K562 (cell line): ENCODE measurements around the gene PLCL1. TPM values are rescaled to one million over a fixed set of nuclear protein-coding genes. Genes with fewer than 3 reads are reported as not detected.
A peak's percentile ranks its signal among the peaks of the same experiment; 100 is the strongest.

Experiments
- AFF4 ChIP-seq: sonication (generic); formaldehyde crosslinking; IDR thresholded peaks from 2 replicates; pipeline ENCODE4 v1.8.0; 2023; ENCODE audit warnings: mild to moderate bottlenecking, missing genetic modification reagents
- CC2D1A ChIP-seq: fragments of 450-650 bp; IDR thresholded peaks from 2 replicates; pipeline ENCODE4 v1.6.1; 2017; ENCODE audit warnings: mild to moderate bottlenecking
- DEAF1 ChIP-seq: fragments of 450-650 bp; formaldehyde crosslinking; IDR thresholded peaks from 2 replicates; pipeline ENCODE4 v1.4.0; 2020; ENCODE audit warnings: mild to moderate bottlenecking, moderate library complexity
- HDAC2 ChIP-seq: fragments of 450-650 bp; IDR thresholded peaks from 2 replicates; pipeline ENCODE4 v1.6.1; 2016; ENCODE audit warnings: mild to moderate bottlenecking
- MAFF ChIP-seq: IDR thresholded peaks from 2 replicates; pipeline ENCODE4 v1.6.1; 2012; ENCODE audit warnings: low read length, improper control_type of control experiment
- NR2F6 ChIP-seq: fragments of 450-650 bp; formaldehyde crosslinking; IDR thresholded peaks from 2 replicates; pipeline ENCODE4 v1.4.0; 2020; ENCODE audit warnings: mild to moderate bottlenecking
- PTBP1 ChIP-seq: fragments of 200-400 bp; formaldehyde crosslinking; IDR thresholded peaks from 2 replicates; pipeline ENCODE4 v1.6.1; 2017; ENCODE audit warnings: low read depth, low read length
- RBM14 ChIP-seq: fragments of 200-400 bp; formaldehyde crosslinking; IDR thresholded peaks from 2 replicates; pipeline ENCODE4 v1.6.1; 2018; ENCODE audit warnings: low read depth, mild to moderate bottlenecking, low read length, moderate library complexity, borderline replicate concordance; ENCODE audit not compliant: insufficient read depth
- RBM34 ChIP-seq: fragments of 200-400 bp; formaldehyde crosslinking; IDR thresholded peaks from 2 replicates; pipeline ENCODE4 v1.6.1; 2018; ENCODE audit warnings: low read length, borderline replicate concordance; ENCODE audit not compliant: insufficient read depth
- SP2 ChIP-seq: IDR thresholded peaks from 2 replicates; pipeline ENCODE4 v1.6.1; 2011; ENCODE audit warnings: mild to moderate bottlenecking, low read depth, low read length, moderate library complexity; ENCODE audit not compliant: poor library complexity, severe bottlenecking; ENCODE audit errors: extremely low read depth
- TRIM28 ChIP-seq: fragments of 450-650 bp; IDR thresholded peaks from 2 replicates; pipeline ENCODE4 v1.6.1; 2017
- ZBTB26 ChIP-seq: fragments of 450-650 bp; formaldehyde crosslinking; IDR thresholded peaks from 2 replicates; pipeline ENCODE4 v1.4.0; 2022; ENCODE audit warnings: missing genetic modification characterization
- ZC3H8 ChIP-seq: fragments of 450-650 bp; IDR thresholded peaks from 2 replicates; pipeline ENCODE4 v1.6.1; 2017
- ZFP91 ChIP-seq: sonication (generic); formaldehyde crosslinking; IDR thresholded peaks from 2 replicates; pipeline ENCODE4 v1.8.0; 2022; ENCODE audit warnings: mild to moderate bottlenecking, missing genetic modification reagents
- polyA plus RNA-seq, 8 experiments: library from polyadenylated mRNA; depleted of rRNA in 4 of 8; stranded (reverse) in 5 of 8; unstranded in 3 of 8; fragments of >200 nt; fragmentation: Nextera tagmentation in 2 of 8; fragmentation: Illumina TruSeq in 1 of 8; extraction: Ambion mirVana in 2 of 8; extraction: Trizol in 1 of 8; gene quantifications; 2 replicates each; pipeline versions ENCODE4 v1.2.1 to v1.2.3, GENCODE V29; 2011 to 2014; ENCODE audit warnings: inconsistent platforms in 1 of 8, missing spikeins in 1 of 8
- total RNA-seq, 7 experiments: library from RNA; depleted of rRNA in 6 of 7; stranded (reverse); fragments of >200 nt in 6 of 7; fragmentation: Illumina TruSeq in 2 of 7; extraction: Trizol in 2 of 7; gene quantifications; 2 replicates each; pipeline versions ENCODE4 v1.2.1 to v1.2.3, GENCODE V29; 2011 to 2021; ENCODE audit warnings: low replicate concordance in 1 of 7
- TF ChIP-seq, protein P1 (sequence below): IDR thresholded peaks from 3 replicates; pipeline ENCODE4 v1.6.1; 2011; ENCODE audit warnings: borderline replicate concordance, mild to moderate bottlenecking; ENCODE audit not compliant: insufficient read length, insufficient read depth
- TF ChIP-seq, protein P2 (sequence below): fragments of 250-450 bp; sonication (Bioruptor Pico); IDR thresholded peaks from 2 replicates; pipeline ENCODE4 v1.5.0; 2022; ENCODE audit warnings: mild to moderate bottlenecking

Gene PLCL1
- total and polyA plus RNA-seq, 9 of the 15 experiments (the other 6 are each of a cell fraction or from before 2014, with no cell fraction given): 2.0 to 17.7 (median 8.6) TPM

DNA sequence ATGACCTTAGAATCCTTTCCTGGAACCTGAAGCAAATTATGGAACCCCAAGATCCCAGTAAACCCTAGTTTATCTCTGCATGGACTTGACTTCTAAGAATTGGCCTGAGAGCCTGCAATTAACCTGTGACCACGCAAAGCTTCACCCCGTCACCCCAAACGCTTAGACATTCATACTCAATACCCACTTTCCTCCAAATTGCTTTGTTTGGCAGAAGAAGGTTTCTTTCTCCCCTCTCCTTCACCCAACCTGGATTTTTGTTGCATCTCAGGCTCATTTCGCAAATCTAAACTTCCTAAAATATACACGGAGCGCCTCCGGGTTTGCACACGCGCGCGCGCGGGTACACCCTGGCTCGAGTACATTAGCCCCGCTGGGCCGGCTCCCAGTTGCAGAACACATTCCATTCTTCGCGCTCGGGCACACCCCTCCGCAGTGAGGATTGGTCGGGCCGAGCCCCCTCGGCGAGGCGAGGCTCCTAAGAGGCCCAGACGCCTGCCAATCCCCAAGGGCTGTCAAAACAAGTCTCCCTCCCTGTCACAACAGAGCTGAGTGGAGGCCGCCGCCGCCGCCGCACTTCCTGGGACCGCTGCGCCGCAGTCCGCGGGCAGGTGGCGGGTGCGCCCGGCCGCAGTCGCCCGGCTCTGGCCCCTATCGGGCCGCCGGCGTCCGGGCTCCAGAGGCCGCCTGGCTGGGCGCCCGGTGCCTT, at the start of gene PLCL1 (continued):
- TF ChIP-seq CC2D1A (0 out of 2 replicates have a peak, but pooled peaks have one; percentile 24), RBM34 (no peak), RBM14 (no peak), ZFP91 (CRISPR knock-in tag) (no peak), ZBTB26 (no peak), AFF4 (no peak), NR2F6 (CRISPR knock-in tag) (no peak), PTBP1 (no peak), TRIM28 (no peak), HDAC2 (peak; percentile 56; the same call in 1 of the 2 replicates), ZC3H8 (no peak), SP2 (peak; percentile 77), DEAF1 (CRISPR knock-in tag) (no peak), MAFF (no peak)
- TF ChIP-seq, protein P1, sequence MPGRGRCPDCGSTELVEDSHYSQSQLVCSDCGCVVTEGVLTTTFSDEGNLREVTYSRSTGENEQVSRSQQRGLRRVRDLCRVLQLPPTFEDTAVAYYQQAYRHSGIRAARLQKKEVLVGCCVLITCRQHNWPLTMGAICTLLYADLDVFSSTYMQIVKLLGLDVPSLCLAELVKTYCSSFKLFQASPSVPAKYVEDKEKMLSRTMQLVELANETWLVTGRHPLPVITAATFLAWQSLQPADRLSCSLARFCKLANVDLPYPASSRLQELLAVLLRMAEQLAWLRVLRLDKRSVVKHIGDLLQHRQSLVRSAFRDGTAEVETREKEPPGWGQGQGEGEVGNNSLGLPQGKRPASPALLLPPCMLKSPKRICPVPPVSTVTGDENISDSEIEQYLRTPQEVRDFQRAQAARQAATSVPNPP: no peak
- TF ChIP-seq, protein P2, sequence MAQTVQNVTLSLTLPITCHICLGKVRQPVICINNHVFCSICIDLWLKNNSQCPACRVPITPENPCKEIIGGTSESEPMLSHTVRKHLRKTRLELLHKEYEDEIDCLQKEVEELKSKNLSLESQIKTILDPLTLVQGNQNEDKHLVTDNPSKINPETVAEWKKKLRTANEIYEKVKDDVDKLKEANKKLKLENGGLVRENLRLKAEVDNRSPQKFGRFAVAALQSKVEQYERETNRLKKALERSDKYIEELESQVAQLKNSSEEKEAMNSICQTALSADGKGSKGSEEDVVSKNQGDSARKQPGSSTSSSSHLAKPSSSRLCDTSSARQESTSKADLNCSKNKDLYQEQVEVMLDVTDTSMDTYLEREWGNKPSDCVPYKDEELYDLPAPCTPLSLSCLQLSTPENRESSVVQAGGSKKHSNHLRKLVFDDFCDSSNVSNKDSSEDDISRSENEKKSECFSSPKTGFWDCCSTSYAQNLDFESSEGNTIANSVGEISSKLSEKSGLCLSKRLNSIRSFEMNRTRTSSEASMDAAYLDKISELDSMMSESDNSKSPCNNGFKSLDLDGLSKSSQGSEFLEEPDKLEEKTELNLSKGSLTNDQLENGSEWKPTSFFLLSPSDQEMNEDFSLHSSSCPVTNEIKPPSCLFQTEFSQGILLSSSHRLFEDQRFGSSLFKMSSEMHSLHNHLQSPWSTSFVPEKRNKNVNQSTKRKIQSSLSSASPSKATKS: no peak
